HG02678 (cell line): ENCODE data around the gene EBLN2.
"Not testable (repeated sequence)": the region's sequence is repeated elsewhere in the genome, so short reads cannot be mapped to it uniquely, and the experiment has no call there.

Source experiments
- ATAC-seq: cut with Tn5 transposase; IDR thresholded peaks from one replicate; pipeline ENCODE4 v1.9.1; 2021; ENCODE audit warnings: mild to moderate bottlenecking, moderate library complexity; ENCODE audit not compliant: unreplicated experiment

EBLN2 gene

DNA sequence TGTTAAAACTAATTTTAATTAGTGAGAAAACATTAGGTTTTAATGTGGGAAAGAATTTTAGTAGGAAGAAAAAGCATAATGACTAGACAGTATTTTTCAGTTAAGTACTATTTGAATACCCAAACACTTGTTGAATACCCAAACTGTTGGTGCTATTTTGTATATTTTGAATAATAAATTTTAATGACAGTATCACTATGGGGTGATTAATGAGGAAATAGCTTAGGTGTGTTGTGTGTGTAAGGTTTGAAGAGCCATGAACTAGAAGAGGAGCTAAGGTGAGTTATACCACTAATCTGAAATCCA, 4.7 kb upstream of the EBLN2 start:
- ATAC-seq: no peak

GRCh38 chr3:73060302-73060723, 1.1 kb upstream of the EBLN2 start:
- ATAC-seq: no peak

DNA sequence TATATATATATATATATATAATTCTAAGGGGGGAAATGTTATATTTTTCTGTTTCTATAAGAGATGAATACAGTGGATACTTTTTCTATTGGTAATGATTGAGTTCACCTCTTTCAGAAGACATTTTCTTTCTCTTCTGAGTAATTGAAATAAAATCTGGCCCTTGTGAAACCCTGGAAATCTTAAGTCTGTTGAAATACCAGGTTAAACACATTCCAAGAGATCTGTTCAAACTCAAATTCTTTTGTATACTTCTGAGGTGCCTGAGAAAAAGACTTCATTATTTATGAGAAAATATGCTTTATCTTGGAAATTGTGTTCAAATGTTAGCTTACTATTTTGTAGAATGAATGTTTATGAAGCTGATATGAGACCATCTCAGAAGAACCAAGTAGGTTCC, 4.8 kb downstream of the EBLN2 start:
- ATAC-seq: not testable (repeated sequence)

GRCh38 chr3:73068419-73068818, 7.0 kb downstream of the EBLN2 start:
- no peak for ATAC-seq

- ATAC-seq: no peak
Observed at GRCh38 chr3:73069187-73069586, 7.7 kb downstream of the EBLN2 start.

GRCh38 chr3:73069775-73070444, 8.5 kb downstream of the EBLN2 start:
- no peak for ATAC-seq

DNA sequence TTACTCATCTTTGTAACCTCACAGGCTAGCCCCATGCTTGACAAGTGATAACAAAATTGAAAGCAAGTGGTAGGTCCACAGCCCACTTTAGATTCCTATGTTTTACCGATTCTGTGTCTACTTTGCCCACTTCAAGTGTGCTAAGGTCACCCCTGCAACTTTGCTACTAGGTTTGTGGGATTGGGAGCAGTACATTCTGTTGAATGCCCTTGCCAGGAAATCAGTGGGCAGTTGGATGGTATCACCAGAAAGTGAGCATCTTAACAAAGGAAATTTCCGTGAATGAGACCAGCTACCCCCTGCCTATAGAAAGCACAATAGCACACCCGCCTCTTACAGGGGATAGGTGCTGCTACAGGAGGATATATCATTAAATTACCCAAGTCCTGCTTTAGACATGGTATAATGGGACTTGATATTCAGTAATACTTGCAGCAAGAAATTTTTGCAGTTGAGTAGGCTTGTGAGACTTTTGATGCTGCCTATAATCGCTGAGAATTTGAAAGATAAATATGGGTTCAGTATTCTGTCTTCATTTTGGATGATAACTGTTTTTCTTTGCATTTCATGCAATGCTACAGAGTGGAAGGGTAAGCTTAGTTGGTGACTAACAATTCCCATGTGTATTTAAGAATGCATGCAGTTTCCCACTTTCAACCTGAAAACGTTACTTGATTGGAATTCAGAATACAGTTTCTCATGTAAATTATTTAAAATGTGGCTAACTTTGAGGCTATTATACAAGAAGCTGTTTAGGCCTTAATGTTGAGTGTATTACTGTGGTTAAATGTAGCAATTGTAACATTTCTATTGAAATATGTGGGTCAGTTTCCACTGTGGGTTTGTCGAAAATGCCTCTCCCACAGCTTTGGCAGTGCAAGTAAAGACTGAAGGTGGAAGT, 9.5 kb downstream of the EBLN2 start:
- ATAC-seq: no peak

- no peak for ATAC-seq
Observed at GRCh38 chr3:73071952-73072351, 10.5 kb downstream of the EBLN2 start.

- no peak for ATAC-seq
Observed at GRCh38 chr3:73072634-73073033, 11.2 kb downstream of the EBLN2 start.

DNA sequence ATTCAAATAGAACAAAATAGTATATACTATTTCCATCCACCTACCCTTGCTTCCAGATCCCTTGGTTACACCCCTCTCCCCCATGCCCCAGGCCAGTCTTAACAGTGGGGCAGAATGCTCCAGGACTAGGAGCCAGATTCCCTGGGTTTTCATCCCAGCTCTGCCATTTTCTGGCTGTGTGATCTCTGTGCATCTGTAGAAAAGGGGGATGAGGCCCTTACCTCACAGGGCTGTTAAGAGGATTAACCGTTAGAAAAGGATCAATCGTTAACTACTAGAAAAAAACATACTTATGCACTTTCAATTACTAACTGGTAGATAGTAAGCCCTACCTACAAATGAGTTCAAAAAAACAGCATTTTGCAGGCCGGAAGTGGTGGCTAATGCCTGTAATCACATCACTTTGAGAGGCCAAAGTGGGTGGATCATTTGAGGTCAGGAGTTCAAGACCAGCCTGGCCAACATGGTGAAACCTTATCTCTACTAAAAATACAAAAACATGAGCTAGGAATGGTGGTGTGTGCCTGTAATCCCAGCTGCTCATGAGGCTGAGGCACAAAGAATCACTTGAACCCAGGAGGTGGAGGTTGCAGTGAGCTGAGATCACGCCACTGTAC, 11.7 kb downstream of the EBLN2 start:
- no peak for ATAC-seq

DNA sequence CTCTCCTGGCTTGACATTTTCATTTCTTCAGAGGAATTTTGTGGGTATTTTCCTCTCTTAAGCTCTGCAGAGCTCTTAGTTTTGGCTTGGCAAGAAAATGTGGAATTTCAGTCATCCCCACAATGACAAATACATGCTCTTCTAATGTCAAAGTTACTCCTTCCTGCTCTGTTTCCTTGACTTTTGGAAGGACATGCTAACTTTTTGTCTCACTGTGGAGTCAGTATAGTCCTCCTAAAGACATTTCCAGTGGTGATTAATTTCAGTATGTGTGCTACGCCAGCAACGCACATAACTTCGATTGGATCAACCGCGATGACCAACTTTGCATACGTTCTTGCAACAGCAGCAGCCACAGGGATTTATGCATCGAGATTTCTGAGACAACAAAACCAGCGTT, 13.3 kb downstream of the EBLN2 start:
- no peak for ATAC-seq

DNA sequence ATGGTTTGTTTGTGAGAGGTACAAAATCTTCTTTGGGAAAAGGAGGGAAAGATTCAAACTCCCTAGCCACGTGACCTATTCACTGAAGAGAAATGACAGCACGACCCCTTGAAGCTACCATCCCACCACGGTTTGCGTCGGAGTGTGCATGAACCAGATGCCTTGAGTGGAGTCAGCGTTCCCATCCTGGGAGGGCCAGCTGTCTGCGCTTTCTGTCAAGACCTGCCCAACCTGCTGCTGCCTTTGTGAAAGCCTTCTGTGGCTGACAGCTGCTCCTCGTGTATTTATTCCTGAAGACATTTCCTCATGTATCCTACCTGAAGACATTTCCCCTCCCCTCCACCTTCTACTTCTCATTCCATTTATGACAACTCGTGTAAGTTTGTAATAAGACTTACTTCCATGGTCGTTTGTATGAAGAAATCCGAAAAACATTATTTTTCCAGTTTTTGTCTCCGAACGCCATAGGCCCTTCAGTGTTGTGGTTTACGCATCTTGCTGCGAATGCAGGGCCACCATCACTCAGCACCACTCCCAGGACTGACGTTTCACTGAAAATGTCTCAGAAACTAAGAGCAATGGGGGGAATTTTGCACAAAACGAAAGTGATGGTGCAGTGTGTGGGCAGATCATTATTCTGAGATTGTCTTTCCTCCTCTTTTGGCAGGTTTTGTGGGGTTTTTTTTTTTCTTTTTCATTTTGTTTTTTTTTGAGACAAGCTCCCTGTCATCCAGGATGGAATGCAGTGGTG, 18.9 kb downstream of the EBLN2 start:
- ATAC-seq: peak; percentile 59

DNA sequence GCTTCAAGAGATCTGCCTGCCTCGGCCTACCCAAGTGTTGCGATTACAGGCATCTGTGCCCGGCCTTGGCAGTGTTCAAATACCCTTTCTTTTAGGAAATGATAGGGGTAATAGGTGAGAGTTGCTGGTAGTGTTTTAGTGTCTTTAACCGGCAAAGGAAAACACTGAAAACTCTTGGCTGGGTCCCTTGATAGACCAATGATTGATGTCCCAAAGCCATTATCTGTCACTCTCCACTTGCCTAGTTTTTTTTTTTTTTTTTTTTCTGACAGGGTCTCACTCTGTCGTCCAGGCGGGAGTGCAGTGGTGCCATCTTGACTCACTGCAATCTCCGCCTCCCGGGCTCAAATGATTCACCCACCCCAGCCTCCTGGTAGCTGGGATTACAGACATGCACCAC, 19.7 kb downstream of the EBLN2 start:
- ATAC-seq: no peak

DNA sequence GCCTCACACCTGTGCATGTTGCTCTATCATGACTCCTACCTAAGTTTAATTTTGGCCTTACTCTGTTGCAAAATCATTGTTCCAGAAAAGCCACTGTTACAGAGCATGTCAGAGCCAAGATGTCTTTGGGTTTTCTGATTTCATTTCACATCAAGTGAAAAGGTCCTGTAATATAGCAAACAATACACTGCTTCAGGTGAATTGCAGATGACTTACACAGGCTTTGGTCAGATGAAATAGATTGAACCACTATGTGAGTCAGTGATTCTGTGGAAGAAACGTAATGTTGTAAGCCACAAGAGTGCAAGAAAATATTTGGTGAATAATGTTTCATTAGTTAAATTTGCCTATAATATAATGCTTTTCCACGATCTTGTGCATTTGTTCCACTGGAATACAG, 22.7 kb downstream of the EBLN2 start:
- ATAC-seq: no peak

DNA sequence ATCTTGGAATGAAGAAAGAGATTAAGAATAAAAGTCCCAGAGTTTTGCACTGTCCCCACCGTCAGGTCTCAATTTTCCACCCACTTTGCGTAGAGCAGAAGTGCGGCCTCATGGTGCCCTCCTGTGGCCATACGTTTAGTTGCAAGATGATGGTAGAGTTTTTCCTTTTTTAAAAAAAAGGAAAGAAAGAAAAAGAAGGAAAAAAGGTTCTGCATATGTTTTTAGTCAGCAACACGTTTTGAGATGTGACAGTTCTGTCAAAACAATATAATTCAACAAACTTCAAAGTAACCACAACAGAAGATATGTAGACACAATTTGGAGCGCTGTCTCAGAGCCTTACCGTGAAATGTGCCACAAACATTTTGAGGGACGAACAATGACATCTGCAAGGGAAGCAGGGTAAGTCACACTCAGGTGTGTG, 24.6 kb downstream of the EBLN2 start:
- no peak for ATAC-seq

DNA sequence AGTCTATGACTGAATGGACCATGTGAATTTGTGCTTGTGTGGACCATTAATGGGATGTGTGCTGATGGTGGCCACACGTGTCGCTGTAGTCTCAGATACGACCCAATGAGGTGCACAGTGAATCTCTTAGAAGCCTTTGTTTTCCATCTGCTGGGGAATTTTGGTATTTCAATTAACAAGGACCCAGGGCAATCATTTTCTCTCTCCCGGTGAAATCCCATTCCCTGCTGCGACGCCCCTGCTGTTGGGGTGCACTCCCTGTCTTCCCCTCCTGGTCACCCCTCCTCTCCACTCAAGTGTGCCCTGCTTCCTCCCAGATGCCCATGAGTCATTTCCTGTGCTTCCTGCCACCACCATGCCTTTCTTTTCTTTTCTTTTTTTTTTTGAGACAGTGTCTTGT, 32.7 kb downstream of the EBLN2 start:
- ATAC-seq: no peak

DNA sequence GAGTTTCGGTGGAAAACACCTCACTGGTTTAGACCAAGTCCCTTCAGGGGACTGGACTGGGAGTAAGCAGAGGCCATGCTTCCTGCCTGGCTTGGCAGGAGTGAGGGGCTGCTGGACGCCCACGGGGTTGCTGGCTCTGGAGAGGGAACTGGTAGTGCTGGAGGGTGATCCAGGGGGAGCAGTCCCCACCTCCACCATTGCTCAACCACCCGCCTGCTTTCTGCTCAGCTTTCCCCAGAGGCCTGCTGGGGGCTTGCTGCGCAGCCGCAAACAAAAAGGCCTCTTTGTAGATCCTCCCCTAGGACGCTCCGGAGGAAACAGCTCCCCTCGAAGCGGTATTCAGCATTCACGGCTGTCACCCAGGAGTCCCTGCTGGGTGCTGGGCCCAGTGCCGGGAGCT, 33.5 kb downstream of the EBLN2 start:
- no peak for ATAC-seq

DNA sequence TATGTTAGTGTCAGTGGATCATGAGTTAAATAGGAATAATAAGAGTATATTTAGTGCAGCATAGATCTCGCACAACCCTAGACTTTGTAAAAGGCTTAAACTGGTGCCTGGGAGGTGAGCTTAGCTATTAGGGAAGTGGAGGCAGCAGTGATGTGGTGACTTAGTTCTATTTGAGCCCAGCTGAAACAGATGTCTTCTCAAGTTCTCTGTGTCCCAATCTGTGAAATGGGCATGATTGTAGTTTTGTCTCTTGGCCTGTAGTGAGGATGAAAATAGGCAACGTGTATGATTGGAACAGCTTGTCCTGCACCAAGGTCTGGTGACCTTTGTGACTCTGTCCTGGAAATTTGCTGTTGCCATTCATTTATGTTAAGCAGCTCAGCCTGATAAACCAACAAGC, 34.7 kb downstream of the EBLN2 start:
- no peak for ATAC-seq

DNA sequence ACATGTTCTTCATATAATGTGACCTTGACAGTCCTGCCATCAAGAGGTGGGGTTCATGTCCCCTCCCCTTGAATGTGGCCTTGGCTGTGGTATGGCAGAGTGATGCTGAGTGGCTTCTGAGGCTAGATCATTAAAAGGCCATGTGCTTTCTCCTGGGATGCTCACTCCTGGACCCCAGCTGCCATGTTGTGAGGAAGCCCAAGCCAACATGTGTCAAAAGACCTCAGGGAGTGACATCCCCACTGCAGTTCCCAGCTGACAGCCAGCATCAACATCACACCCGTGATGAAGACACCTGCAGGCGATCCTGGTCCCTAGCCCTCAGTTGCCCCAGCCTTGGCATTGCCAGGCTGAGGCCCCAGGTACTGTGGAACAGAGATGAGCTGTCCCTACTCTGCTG, 36.6 kb downstream of the EBLN2 start:
- ATAC-seq: no peak

- ATAC-seq: no peak
Observed at GRCh38 chr3:73098873-73099272, 37.4 kb downstream of the EBLN2 start.
